HG03565 (cell line): ENCODE results near the gene RFTN1.

Experiments used
- ATAC-seq: cut with Tn5 transposase; IDR thresholded peaks from one replicate; pipeline ENCODE4 v1.9.1; 2021; ENCODE audit warnings: mild to moderate bottlenecking, moderate library complexity; ENCODE audit not compliant: unreplicated experiment

Gene RFTN1

DNA sequence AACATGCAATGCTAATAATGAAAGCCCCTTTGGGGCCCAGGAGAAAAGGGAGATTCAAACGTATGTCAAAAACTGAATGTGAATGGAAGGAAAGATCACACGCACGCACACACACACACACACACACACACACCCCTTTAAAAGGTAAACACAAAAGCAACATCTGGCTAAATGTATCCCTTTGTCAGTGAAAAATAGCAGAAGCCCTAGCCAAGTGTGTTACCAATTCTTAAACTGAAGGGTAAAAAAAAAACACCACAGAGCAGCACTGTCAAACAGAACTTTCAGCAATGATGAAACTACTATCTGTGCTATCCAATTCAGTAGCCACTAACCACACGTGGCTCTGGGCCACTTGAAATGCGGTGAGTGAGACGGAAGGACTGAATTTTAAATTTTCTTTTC lies 4.9 kb downstream of the RFTN1 start:
- peak; percentile 14 for ATAC-seq

DNA sequence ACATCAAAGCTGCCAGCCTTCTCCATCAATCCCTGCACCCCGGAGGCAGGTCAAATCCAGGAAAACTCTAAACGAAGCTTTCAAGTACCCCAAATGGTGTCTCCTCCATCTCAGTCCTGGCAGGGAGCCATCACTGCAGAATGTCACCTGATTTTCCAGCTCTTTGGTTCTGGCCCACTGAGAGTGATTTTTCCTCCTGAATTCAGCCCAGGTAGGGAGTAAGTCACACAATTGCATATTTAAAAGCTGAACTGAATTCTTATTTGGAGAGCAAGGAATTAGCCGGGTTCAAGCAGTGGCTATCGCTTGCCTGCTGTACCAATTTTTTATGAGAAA lies 5.3 kb downstream of the RFTN1 start:
- ATAC-seq, result no peak

DNA sequence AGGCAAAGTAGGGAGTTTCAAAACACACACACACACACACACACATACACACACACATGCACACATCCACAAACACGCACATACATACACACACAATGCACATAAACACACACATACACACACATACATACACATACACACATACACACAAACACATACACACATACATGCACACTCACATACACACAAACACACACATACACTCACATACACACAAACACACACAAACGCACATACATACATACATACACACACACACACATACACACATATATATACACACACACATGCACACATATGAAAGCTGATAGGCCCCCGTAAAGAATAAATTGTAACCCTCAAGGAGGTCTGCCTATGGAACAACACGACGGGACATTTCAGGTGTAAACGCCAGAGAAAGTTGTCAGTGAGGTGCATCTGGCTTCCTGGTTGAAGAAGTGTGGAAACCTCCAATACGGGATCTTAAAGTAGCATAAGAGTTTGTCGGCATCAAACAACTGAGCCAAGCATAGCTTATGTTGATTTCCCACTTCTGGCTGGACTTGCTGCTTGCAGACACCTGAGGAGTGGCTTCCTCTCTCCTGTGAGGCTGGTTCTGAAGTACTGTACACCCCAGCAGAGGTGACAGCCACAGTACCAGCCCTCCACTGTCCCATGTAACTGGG lies 5.8 kb downstream of the RFTN1 start:
- no peak for ATAC-seq

DNA sequence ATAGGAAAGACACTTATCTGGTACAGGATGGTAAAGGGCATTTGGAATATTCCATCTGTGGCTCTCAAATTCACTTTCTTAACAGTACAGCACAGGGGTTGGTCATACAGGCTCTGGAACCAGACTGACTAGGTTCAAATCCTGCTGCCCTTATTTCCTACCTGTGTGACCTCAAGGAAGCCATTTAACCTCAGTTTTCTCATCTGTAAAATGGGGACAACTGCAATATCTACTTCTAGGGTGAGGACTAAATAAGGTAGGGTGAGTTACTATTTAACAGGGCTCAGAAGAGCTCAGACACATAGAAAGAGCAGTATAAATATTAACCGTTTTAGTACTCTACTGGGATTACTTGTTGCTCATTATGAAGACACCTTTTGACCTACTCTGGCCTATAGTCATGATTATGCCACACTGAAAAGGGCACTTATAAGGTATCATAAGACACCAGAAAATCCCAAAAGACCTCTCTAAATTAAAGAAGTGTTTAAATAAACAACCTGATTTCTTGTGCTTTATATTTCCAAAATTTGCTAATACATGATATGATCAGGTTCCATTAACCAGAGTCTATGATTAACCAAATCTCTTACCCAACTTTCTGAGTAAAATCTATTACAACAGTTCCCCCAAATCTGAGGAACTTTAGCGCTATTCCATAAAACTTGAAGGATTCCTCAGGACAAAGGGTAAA lies 6.5 kb downstream of the RFTN1 start:
- no peak for ATAC-seq

DNA sequence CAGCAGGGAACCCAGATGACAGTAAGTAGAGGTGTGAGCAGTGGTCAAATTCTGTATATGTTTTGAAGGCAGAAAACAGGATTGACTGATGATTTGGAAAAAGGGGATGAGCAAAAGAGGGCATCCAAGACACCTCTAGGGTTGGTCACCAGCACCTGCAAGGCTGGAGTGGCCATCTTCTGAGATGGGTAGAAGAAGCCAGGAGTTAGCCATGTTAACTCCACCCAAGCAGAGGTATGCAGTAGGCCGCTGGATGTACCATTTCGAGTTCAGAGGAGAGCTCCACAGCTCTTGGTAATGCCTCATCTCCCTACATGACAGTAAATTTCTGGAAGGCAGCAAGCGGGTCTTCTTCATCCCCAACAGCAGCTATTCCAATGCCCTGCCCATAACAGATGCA lies 7.0 kb downstream of the RFTN1 start:
- ATAC-seq, result no peak

DNA sequence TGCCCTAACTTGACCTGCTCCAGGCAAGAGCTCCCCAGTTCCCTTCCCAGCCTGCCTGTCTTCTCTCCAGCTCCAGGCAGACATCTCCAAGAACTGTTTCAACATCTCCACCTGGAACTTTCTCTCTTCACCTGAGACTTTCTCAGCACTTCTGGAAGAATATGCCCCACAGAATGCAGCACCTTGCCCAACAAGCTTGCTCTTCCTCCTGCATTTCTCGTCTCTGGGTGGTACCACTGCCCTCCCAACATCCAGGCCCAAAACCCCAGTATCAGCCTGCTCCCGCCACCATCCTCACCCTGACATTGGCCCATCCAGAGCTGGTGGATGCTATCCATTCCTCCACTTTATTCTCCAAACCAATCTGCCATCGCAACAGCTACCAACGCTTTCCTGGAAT lies 8.8 kb downstream of the RFTN1 start:
- no peak for ATAC-seq

DNA sequence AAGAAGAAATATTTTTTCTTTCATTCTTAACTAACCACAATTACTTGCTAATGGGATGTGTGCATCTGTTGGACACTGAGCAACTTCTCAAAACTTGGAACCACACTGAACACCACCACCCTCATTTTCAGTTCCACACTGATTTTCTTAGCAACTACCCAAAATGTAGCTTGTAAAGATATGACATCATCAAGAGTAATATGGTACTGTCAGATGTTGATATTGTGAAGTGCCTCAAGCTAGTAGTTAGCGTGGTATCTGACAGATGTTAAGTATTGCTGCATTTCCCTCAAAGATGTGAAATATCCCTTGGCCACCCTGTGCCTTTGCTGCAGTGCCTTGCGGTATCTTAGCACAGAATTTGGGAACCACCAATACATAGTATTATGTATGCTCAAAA lies 9.3 kb downstream of the RFTN1 start:
- peak; percentile 80 for ATAC-seq

DNA sequence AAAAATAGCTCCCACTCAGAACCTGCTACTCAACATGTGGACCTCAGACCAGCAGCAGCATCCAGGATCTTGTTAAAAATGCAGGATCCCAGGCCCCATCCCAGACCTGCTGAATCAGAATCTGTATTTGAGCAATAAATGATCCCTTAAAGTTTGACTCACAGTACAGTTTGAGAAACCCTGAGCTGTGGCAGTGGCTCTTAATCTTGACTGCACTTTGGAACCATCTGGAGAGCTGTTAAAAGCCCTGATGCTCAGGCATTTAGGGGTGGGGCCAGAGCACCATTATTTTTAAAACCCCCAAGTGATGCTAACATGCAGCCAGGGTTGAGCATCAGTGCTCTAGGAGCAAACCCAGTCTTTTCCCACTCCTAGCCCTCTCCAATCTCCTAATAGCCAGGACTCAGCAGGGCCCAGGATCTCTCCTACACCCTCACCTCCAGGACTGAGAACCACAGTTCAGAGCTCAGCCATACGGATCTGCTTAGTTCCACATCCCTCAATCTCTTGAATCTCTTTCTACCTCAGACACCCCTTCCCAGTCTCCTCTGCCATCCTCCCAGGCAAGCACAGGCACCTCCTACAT lies 10.2 kb downstream of the RFTN1 start:
- ATAC-seq, result no peak

DNA sequence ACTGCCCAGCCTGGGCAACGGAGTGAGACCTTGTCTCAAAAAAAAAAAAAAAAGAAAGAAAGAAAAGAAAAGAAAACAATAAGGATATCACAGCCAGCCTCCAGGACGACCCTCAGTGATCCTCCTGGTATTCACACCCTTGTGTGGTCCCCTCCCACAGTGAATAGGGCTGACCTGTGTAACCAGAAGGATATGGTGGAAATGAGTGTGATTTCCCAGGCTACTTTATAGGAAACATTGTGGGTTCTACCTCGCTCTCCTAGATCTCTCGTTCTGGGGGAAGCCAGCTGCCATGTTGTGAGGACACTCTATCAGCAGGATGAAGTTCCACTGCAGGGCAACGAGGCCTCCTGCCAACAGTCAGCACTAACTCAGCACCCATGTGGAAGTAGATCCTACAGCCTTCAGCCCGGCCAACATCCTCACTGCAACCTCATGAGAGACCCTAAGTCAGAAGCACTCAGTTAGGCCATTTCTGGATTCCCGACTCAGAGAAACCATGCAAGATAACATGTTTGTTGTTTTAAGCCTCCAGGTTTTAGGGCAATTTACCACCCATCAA lies 11.1 kb downstream of the RFTN1 start:
- no peak for ATAC-seq

DNA sequence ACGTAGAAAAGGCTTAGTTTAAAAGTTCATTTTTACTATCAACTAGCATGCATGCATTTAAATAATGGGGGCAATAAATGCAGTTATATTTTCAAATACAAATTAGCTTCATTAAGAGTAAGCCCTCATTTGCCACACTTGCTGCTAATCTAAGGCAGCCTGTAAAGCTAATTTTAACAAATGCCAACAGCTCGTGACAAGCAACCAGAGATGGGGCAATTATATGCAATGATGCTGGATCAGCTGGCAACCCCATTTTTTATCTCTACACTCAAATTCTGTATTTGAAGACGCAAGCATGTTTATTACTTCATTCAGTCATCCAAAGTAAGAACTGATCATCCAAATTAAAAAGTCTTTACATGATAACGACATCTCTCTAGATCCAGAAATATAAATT lies 12.1 kb downstream of the RFTN1 start:
- ATAC-seq, result no peak

DNA sequence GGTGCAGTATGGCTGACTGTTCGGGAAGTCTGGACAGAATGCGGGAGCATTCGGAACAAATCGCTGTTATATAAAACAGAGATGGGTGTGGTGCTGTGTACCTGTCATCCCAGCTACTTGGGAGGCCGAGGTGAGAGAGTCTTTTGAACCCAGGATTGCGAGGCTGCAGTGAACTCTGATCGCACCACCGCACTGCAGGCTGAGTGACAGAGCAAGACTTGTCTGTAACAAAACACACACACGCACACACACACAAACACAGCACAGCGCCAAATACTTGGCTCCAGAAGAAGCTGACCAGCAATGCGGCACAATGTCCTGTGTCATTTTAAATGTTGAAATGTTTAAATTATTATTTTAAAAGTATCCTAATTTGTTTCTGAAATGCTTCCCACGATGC lies 12.6 kb downstream of the RFTN1 start:
- ATAC-seq, result no peak

DNA sequence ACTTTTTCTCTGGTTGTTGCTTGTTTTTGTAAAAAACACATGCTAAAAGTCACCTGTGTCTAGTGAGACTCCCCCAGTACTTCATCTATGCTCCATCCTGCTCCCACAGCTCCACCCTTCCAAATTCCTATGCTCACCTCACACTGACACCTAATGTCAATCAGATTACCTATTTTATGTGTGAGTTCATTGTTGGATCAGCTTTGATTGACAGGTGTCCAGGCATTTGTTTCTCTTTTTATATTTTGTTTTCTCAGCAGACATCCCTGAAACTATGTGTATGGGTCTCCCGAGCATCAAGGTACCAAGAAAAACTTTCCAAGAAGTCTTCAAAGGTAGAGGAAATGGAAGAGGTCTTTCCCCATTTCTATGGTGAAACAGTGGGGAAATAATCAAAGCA lies 13.4 kb downstream of the RFTN1 start:
- ATAC-seq, result no peak

DNA sequence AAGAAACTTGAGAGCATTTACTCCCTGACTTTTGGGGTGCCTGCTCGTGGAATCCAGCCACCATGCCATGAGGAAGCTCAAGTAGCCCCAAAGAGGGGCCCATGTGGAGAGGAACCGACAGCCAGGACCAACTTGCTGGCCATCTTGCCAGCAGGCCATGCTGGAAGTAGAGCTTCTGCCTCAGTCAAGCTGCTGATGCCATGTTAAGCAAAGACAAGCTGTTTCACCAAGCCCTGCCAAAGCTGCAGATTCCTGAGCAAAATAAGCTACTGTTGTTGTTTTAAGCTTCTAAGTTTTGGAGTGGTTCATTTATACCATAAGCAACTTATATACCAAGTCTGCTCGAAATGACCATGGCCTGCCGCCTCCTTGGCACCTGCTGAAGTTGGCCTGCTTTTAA lies 14.1 kb downstream of the RFTN1 start:
- no peak for ATAC-seq

DNA sequence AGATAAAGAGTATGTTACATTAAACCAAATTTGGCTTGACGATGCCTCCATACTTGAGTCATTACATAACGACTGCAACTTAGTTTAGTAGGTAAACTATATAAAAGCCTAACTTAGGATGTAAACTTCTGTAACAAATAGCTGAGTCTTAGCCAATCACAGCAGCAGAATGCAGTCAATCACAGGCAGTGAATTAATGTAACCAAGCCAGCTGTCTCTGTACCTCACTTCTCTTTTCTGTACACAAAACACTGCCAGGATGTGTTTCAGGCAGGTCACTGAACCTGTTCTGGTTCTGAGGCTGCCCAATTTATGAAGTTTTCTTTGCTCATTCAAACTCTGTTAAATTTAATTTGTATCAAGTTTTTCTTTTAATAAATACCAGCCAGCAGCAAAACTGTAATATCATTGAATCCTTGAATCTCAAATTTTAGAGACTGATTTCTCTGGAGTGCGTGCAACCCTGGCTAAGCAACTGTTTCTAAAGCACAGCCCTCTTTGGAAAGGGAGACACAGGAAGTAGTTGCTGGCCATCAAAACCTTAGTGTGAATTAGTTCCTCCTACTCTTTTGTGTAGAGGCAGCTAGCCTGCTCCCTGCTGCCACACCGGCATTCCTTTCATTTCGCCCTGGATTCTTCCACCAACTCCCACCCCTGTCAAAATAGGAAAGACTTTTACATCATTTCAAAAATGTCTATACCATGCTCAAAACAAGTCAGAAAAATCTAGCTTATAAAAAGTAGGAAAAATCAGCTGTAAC lies 15.2 kb downstream of the RFTN1 start:
- ATAC-seq, result no peak

DNA sequence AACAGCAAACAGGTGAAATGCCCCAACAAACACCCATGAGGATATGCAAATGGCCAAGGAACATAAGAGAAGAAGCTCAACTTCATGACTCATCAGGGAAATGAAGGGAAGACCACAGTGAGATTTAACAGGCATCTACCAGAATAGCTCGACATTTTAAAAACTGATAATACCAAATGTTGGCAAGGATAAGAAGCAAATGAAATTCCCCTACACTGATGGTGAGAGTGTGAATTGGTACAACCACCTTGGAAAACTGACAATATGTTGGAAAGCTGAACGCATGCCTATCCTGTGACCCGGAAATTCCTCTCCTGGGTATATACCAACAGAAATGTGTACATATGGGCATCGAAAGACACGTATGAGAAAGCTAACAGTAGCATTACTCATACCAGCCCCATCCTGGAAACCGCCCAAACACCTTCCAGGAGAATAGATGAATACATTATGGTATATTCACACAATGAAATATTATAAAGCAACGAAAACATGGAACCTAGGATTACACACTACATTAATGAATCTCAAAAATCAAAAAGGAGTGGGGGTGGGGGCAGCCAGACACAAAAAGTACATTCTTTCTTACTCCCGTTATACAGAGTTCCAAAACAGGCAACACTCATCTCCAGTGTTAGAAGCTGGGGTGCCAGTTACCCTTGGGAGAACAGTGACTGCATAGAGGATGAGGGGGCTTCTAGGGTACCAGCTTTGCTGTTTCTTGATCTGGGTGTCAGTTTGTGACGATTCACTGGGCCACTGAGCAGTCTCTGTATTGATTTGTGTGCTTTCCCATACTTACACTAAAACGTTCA lies 16.9 kb downstream of the RFTN1 start:
- peak; percentile 65 for ATAC-seq

DNA sequence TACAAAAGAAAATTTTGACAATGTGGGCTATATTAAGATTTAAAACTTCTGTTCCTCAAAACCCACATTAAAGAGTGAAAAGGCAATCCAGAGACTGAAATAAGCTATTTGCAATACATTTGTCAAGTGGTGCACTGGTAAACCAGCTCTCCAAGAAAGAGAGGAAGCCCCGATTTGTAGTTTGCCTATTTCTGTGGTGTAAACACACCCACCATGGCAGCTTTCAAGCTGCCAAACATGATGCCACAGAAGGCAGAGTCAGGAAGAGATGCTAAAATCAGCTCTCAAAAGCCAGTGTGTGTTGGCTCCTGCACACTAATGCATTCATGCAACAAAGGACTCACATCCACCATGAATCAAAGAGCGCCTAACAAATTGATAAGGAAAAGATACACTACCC lies 17.5 kb downstream of the RFTN1 start:
- ATAC-seq, result peak; percentile 27

DNA sequence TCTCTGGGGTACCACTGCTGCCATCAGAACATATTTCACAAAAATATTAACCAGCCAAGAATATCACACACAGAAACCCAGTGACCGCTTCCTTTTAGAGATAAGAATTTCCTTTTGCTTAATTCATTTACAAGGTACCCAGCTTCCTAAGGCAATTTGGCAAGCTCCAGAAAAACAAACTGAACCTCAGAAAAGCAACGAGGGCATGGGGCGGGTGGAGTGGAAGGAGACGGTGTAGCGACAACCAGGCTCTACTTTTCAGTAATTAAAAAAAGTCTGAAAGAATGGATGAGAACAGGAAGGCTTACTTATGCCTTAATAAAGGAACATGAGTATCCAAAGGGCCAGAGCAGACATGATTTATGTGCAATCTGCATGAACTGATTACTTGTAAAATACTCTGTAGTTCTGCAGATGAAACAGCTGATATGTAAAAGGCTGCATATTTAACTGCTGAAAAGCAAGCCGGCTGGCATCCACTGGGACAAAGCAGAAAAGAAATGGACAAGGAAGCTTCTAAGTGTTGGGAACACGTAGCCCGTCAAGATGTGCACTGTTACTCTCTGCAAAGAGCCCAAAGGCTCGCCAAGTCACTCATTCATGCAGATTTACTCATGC lies 18.6 kb downstream of the RFTN1 start:
- no peak for ATAC-seq

DNA sequence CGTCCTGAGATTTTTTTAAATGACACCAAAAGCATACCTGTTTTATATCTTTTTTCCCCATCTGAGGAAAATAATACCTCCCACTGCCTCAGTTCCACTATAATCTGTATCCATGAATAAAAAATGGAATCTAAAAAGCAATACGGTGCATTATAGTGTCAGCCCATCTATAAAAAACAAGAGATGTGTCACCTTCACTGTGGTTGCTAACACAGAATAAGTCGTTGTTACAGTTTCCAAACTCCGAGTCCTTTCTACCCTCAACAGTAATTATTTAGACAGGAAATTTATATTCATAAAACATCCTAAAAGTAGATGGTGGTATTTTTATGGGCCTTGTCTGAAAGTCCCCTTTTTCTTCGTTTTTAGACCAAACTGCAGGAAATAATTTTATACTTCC lies 19.4 kb downstream of the RFTN1 start:
- no peak for ATAC-seq

DNA sequence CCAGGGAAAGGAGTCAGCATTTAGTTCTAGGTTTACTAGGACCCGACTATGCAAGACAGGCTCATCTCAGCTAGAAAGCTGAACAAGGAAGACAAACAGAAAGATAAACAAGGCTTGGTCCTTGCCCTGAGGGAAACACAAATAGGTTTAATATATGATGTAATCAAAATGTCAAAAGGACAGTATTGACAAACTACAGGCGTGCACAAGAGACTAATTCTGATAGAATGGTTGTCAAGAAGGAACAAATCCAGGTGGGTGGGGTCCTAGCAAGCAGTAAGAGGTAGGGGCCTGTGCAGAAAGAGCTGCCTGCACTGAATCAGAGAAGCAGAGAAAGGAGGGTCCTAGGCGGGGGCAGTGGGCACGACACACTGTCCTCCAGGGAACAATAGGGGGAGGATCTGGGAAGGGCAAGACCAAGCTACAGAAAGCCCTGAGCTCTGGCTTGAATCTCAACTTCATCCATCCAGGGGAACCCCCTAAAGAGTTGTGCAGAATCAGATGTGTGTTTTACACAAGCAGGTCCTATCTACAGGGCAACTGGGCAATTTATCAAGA lies 23.4 kb downstream of the RFTN1 start:
- ATAC-seq, result no peak
